ENCODE measurements around the gene FGD6.

FGD6 gene

DNA sequence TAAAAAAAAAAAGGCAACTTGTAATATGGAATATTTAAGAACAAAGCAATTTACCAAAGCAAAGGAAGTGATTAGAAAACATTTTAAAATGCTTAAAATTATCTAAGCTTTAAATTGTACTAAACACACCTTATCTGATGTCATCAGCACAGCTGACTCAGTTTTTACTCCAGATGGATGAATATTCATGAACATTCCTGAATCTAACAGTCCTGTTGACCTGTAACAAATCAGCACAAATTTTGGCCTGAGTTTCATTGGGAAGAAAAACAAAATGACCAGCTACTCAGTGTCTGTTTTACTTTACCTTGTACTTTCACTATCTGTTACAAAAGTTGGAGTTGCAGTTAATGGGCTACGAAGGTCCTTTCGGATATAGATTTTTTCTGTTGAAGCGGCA, 159.8 kb downstream of the FGD6 start:
- Mint-ChIP-seq H3K4me1 (peaks cover 5% of the 10 kb centered on the region), H3K27ac (no peak overlapping the region), H3K4me3 (no peak overlapping the region)

GRCh38 chr12:95055057-95055456, 162.2 kb downstream of the FGD6 start:
- H3K4me3 Mint-ChIP-seq, result no peak overlapping the region
- no peaks in the 10 kb centered on the region for H3K27me3 Mint-ChIP-seq (ENCODE audit: low read depth)
- H3K9me3 Mint-ChIP-seq, result no peaks in the 10 kb centered on the region
- peaks cover 5% of the 10 kb centered on the region for H3K4me1 Mint-ChIP-seq
- no peak overlapping the region for H3K27ac Mint-ChIP-seq
- TF ChIP-seq, protein P1, sequence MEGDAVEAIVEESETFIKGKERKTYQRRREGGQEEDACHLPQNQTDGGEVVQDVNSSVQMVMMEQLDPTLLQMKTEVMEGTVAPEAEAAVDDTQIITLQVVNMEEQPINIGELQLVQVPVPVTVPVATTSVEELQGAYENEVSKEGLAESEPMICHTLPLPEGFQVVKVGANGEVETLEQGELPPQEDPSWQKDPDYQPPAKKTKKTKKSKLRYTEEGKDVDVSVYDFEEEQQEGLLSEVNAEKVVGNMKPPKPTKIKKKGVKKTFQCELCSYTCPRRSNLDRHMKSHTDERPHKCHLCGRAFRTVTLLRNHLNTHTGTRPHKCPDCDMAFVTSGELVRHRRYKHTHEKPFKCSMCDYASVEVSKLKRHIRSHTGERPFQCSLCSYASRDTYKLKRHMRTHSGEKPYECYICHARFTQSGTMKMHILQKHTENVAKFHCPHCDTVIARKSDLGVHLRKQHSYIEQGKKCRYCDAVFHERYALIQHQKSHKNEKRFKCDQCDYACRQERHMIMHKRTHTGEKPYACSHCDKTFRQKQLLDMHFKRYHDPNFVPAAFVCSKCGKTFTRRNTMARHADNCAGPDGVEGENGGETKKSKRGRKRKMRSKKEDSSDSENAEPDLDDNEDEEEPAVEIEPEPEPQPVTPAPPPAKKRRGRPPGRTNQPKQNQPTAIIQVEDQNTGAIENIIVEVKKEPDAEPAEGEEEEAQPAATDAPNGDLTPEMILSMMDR (IDR thresholded peaks at IDR 0.05; ENCODE audit: unreplicated experiment in 3 of 3), result no peak
- peaks cover 41% of the 10 kb centered on the region for H3K36me3 Mint-ChIP-seq (ENCODE audit: low read depth)

More for the DNA sequence above, 159.8 kb downstream of the FGD6 start:
- H3K27me3 Mint-ChIP-seq (ENCODE audit: low read depth), result no peaks in the 10 kb centered on the region
- TF ChIP-seq, protein P1 (IDR thresholded peaks at IDR 0.05; ENCODE audit: unreplicated experiment in 3 of 3), result no peak
- H3K9me3 Mint-ChIP-seq, result no peaks in the 10 kb centered on the region
- H3K36me3 Mint-ChIP-seq (ENCODE audit: low read depth), result peaks cover 41% of the 10 kb centered on the region

GRCh38 chr12:95054206-95054605, 163.1 kb downstream of the FGD6 start:
- peaks cover 5% of the 10 kb centered on the region for H3K4me1 Mint-ChIP-seq
- no peaks in the 10 kb centered on the region for H3K9me3 Mint-ChIP-seq
- TF ChIP-seq, protein P1 (IDR thresholded peaks at IDR 0.05; ENCODE audit: unreplicated experiment in 3 of 3), result no peak
- H3K36me3 Mint-ChIP-seq (ENCODE audit: low read depth), result peaks cover 46% of the 10 kb centered on the region
- H3K4me3 Mint-ChIP-seq, result no peak overlapping the region
- no peaks in the 10 kb centered on the region for H3K27me3 Mint-ChIP-seq (ENCODE audit: low read depth)
- no peak overlapping the region for H3K27ac Mint-ChIP-seq

DNA sequence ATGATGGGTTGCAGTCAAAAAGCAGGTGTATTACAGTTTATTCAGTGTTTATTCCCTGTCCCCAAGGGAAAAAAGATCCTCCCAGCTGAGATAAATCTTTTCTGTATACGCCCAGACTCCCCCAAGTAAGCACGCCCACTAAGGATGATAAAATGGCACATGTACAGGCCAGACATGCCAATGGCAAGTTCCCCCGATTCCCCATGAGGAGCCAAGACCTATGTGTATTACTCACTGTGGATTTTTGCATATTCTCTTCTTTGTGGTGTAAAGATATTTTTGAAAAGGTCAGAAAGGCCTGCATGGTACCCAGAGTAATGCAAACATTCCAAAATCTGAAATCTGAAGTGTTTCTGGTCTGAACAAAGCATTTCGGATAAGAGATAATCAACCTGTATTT, 166.0 kb downstream of the FGD6 start:
- Mint-ChIP-seq H3K27ac (no peak overlapping the region), H3K4me3 (no peak overlapping the region), H3K36me3 (ENCODE audit: low read depth) (peaks cover 48% of the 10 kb centered on the region), H3K4me1 (peaks cover 5% of the 10 kb centered on the region), H3K9me3 (no peaks in the 10 kb centered on the region), H3K27me3 (ENCODE audit: low read depth) (no peaks in the 10 kb centered on the region)
- TF ChIP-seq, protein P1 (IDR thresholded peaks at IDR 0.05; ENCODE audit: unreplicated experiment in 3 of 3), result no peak

- no peaks in the 10 kb centered on the region for H3K27me3 Mint-ChIP-seq (ENCODE audit: low read depth)
- no peaks in the 10 kb centered on the region for H3K9me3 Mint-ChIP-seq
- H3K36me3 Mint-ChIP-seq (ENCODE audit: low read depth), result peaks cover 34% of the 10 kb centered on the region
- no peak overlapping the region for H3K4me3 Mint-ChIP-seq
- H3K4me1 Mint-ChIP-seq, result no peaks in the 10 kb centered on the region
- TF ChIP-seq, protein P1 (IDR thresholded peaks at IDR 0.05; ENCODE audit: unreplicated experiment in 3 of 3), result no peak
- H3K27ac Mint-ChIP-seq, result no peak overlapping the region
Measured at GRCh38 chr12:95037906-95038305, 179.4 kb downstream of the FGD6 start.

DNA sequence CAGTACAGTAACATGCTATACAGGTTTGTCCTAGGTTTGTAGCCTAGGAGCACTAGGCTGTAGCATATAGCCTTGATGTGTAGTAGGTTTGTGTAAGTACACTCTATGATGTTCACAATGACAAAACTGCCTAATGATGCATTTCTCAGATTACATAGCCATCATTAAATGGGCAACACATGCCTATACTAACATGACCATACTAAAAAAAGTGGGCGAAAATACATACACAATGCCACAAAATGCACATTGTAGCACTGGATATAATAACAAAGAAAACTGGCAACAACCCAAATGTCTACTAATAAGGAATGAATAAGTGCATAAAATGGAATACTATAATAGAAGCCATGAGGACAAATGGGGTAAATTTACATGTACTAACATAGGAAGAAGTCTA, 182.5 kb downstream of the FGD6 start:
- Mint-ChIP-seq H3K4me3 (no peak overlapping the region), H3K27me3 (ENCODE audit: low read depth) (no peaks in the 10 kb centered on the region), H3K27ac (no peak overlapping the region), H3K4me1 (no peaks in the 10 kb centered on the region), H3K9me3 (no peaks in the 10 kb centered on the region), H3K36me3 (ENCODE audit: low read depth) (peaks cover 26% of the 10 kb centered on the region)
- TF ChIP-seq, protein P1 (IDR thresholded peaks at IDR 0.05; ENCODE audit: unreplicated experiment in 3 of 3), result no peak

Data from nephron (organoid).